Endothelial cell of umbilical vein (primary cell): ENCODE results near the gene OR1N2. TPM values are rescaled to one million over a fixed set of nuclear protein-coding genes. Genes with fewer than 3 reads are reported as not detected.

Experiments
- BruUV-seq: library from RNA; stranded (reverse); fragments of 400-500 nt; replicated peaks from 2 replicates; lab custom pipeline; 2021; lab: Mats Ljungman, UMichigan
- CTCF ChIA-PET: fragments of 300-600, 350-600 bp; sonication (Branson Sonifier 250); formaldehyde crosslinking; loops from one replicate; lab custom pipeline; 2021; ENCODE audit warnings: antibody characterized with exemption, inconsistent platforms; lab: Charles Lee
- POLR2A ChIA-PET: fragments of 300-600, 350-600 bp; sonication (Branson Sonifier 250); formaldehyde crosslinking; loops from one replicate; lab custom pipeline; 2021; ENCODE audit warnings: antibody characterized with exemption, inconsistent platforms; lab: Charles Lee
- DNase-seq: peaks from one replicate; pipeline ENCODE4 v3.0.0-alpha.2; 2011; ENCODE audit warnings: low read depth, low spot score
- FAIRE-seq: peaks from 2 replicates; lab custom pipeline; 2011; peaks lifted over from hg19 to GRCh38; lab: Jason Lieb, UNC
- H2AFZ ChIP-seq: 2 replicates; pipeline ENCODE4 v1.6.0; 2012; ENCODE audit warnings: low read depth, low read length, control low read depth, inconsistent platforms
- H3K27ac ChIP-seq: 2 replicates; pipeline ENCODE4 v1.5.1; 2011; ENCODE audit warnings: low read depth, mild to moderate bottlenecking, control low read depth, low read length, moderate library complexity; ENCODE audit not compliant: insufficient read depth
- H3K27me3 ChIP-seq, 2 experiments: 2 replicates each; pipeline versions ENCODE4 v1.6.0 to v1.6.1; 2011; ENCODE audit warnings: low read length in 2 of 2, mixed read lengths in 1 of 2; ENCODE audit not compliant: control insufficient read depth in 2 of 2, insufficient read depth in 2 of 2
- H3K36me3 ChIP-seq, 2 experiments: 2 replicates in 1 of 2; 3 replicates in 1 of 2; pipeline ENCODE4 v1.5.1; 2011; ENCODE audit warnings: low read length in 2 of 2, mild to moderate bottlenecking in 1 of 2, moderate library complexity in 1 of 2; ENCODE audit not compliant: control insufficient read depth in 2 of 2, insufficient read depth in 2 of 2; ENCODE audit errors: extremely low read depth in 1 of 2
- H3K4me1 ChIP-seq: 3 replicates; pipeline ENCODE4 v1.5.1; 2011; ENCODE audit warnings: mild to moderate bottlenecking, low read length; ENCODE audit not compliant: control insufficient read depth, insufficient read depth; ENCODE audit errors: extremely low read depth
- H3K4me2 ChIP-seq: 2 replicates; pipeline ENCODE4 v1.6.1; 2011; ENCODE audit warnings: low read length, control low read depth, mixed read lengths; ENCODE audit not compliant: insufficient read depth
- H3K4me3 ChIP-seq, 3 experiments: fragments of 200-600 bp in 1 of 3; sonication (generic), shearing (Covaris generic) in 1 of 3; replicated peaks in 1 of 3; 2 replicates each; pipeline ENCODE4 v1.5.1; 2011 to 2016; ENCODE audit warnings: control low read depth in 3 of 3, low read length in 3 of 3, mild to moderate bottlenecking in 2 of 3, inconsistent platforms in 1 of 3, low read depth in 1 of 3, moderate library complexity in 1 of 3; ENCODE audit not compliant: insufficient read depth in 1 of 3
- H3K79me2 ChIP-seq: 2 replicates; pipeline ENCODE4 v1.6.0; 2012; ENCODE audit warnings: low read length, inconsistent platforms; ENCODE audit not compliant: control insufficient read depth, insufficient read depth
- H3K9ac ChIP-seq: replicated peaks from 2 replicates; pipeline ENCODE3; 2011; ENCODE audit warnings: low read length, control low read depth; ENCODE audit not compliant: insufficient read depth; ENCODE audit errors: extremely low read depth
- H3K9me1 ChIP-seq: replicated peaks from 3 replicates; pipeline ENCODE4 v1.6.0; 2011; ENCODE audit warnings: mild to moderate bottlenecking, low read length; ENCODE audit not compliant: control insufficient read depth, insufficient read depth; ENCODE audit errors: extremely low read depth
- H3K9me3 ChIP-seq: replicated peaks from 2 replicates; pipeline ENCODE4 v1.5.1; 2012; ENCODE audit warnings: low read length, inconsistent platforms; ENCODE audit not compliant: control insufficient read depth, insufficient read depth
- H4K20me1 ChIP-seq: replicated peaks from 2 replicates; pipeline ENCODE3; 2011; ENCODE audit warnings: mild to moderate bottlenecking, low read length; ENCODE audit not compliant: control insufficient read depth, insufficient read depth; ENCODE audit errors: extremely low read depth
- CTCF ChIP-seq, 2 donors: IDR thresholded peaks; 1 replicate in 1 of 2; 2 replicates in 1 of 2; pipeline ENCODE4 v1.5.1; 2011; ENCODE audit warnings: low read length in 2 of 2, mild to moderate bottlenecking in 2 of 2, moderate library complexity in 2 of 2, control low read depth in 1 of 2, inconsistent platforms in 1 of 2, low read depth in 1 of 2; ENCODE audit not compliant: insufficient read depth in 1 of 2; ENCODE audit errors: extremely low read depth in 1 of 2
- EZH2 ChIP-seq: IDR thresholded peaks from 2 replicates; pipeline ENCODE4 v1.6.1; 2012; ENCODE audit warnings: borderline replicate concordance, low read depth, mild to moderate bottlenecking, moderate library complexity, low read length, inconsistent platforms; ENCODE audit not compliant: severe bottlenecking
- FOS ChIP-seq: IDR thresholded peaks from 2 replicates; pipeline ENCODE4 v1.6.1; 2011; ENCODE audit warnings: mild to moderate bottlenecking, low read length, moderate library complexity, borderline replicate concordance; ENCODE audit not compliant: insufficient read depth
- GATA2 ChIP-seq: IDR thresholded peaks from 2 replicates; pipeline ENCODE4 v1.7.0; 2011; ENCODE audit warnings: low read depth, mild to moderate bottlenecking, moderate library complexity, mixed read lengths, low read length; ENCODE audit not compliant: insufficient read length, insufficient read depth
- MAX ChIP-seq: IDR thresholded peaks from 2 replicates; pipeline ENCODE4 v1.6.1; 2011; ENCODE audit not compliant: insufficient read depth, insufficient read length
- POLR2A ChIP-seq: IDR thresholded peaks from 2 replicates; pipeline ENCODE4 v1.6.1; 2012; ENCODE audit warnings: low read depth, mild to moderate bottlenecking, control low read depth, low read length
- POLR2AphosphoS5 ChIP-seq: IDR thresholded peaks from 2 replicates; pipeline ENCODE4 v1.6.1; 2012; ENCODE audit warnings: low read depth, mild to moderate bottlenecking, control low read depth, low read length, moderate library complexity; ENCODE audit not compliant: insufficient read depth
- dilution Hi-C: fragments of 300-500 bp; cut with MboI; formaldehyde crosslinking; loops from one replicate; pipeline ENCODE4 v1.15.0; 2019; ENCODE audit warnings: low sequenced_read_pairs; ENCODE audit not compliant: extremely low pct_ligation_motif_present
- intact Hi-C: fragments of 100-400 bp; cut with micrococcal nuclease; formaldehyde crosslinking; loops from one replicate; pipeline ENCODE4 v1.10.0; 2022
- polyA plus RNA-seq, 4 experiments: library from polyadenylated mRNA; depleted of rRNA in 3 of 4; stranded (reverse) in 3 of 4; unstranded in 1 of 4; fragments of >200 nt; gene quantifications; 2 replicates each; pipeline versions ENCODE4 v1.2.1 to v1.2.3, GENCODE V29; 2011 to 2012; ENCODE audit warnings: missing spikeins in 1 of 4
- total RNA-seq: library from RNA; stranded (reverse); gene quantifications from 2 replicates; pipeline ENCODE4 v1.2.3, GENCODE V29; 2021

The OR1N2 gene
- total and polyA plus RNA-seq, 2 donors (not counting 3 experiments of a cell fraction or from before 2014, with no cell fraction given): not detected

GRCh38 chr9:122518226-122518625 lies 34.7 kb upstream of the OR1N2 start:
- no peak overlapping the region for H2AFZ ChIP-seq
- no peaks in the 10 kb centered on the region for H3K36me3 ChIP-seq
- H3K27ac ChIP-seq: no peak overlapping the region
- no peak overlapping the region for H3K9ac ChIP-seq
- H4K20me1 ChIP-seq: no peaks in the 10 kb centered on the region
- peaks cover 4 to 9% of the 10 kb centered on the region in 2 experiments for H3K27me3 ChIP-seq
- ChIA-PET POLR2A (no interaction called here), CTCF (interaction anchor here (1.2 kb wide), 1 partner anchor 19 kb away, joined by 4 read pairs; no protein-coding TSS in a partner anchor)
- no peaks in the 10 kb centered on the region for H3K9me3 ChIP-seq
- intact Hi-C loops: no loop called here
- TF ChIP-seq GATA2 (no peak), POLR2A (no peak), MAX (no peak), EZH2 (no peak), FOS (no peak), CTCF (IDR thresholded peaks at IDR 0.05; ENCODE audit: extremely low read depth in 1 of 2, insufficient read depth in 1 of 2, low read depth in 1 of 2, low read length in 2 of 2) (no peak), POLR2AphosphoS5 (no peak)
- no peaks in the 10 kb centered on the region for H3K79me2 ChIP-seq
- FAIRE-seq: no peak
- dilution Hi-C loops: no loop called here
- no peaks in the 10 kb centered on the region for H3K4me1 ChIP-seq
- H3K9me1 ChIP-seq: no peaks in the 10 kb centered on the region
- DNase-seq: no peak
- no TSS peak for BruUV-seq
- H3K4me2 ChIP-seq: no peak overlapping the region
- H3K4me3 ChIP-seq: no peak overlapping the region
